Endothelial cell (in vitro differentiated cells): ENCODE results near the gene SRC. TPM values are rescaled to one million over a fixed set of nuclear protein-coding genes. Genes with fewer than 3 reads are reported as not detected.

Experiments
- DNase-seq: peaks from one replicate; pipeline ENCODE4 v3.0.0; 2021; ENCODE audit warnings: low spot score
- H3K27ac Mint-ChIP-seq: one replicate; pipeline ENCODE4 v1.8.0; 2021; ENCODE audit warnings: mixed read lengths, inconsistent platforms; ENCODE audit not compliant: unreplicated experiment
- H3K27me3 Mint-ChIP-seq: one replicate; pipeline ENCODE4 v1.8.0; 2021; ENCODE audit warnings: mild to moderate bottlenecking, moderate library complexity, mixed read lengths, inconsistent platforms; ENCODE audit not compliant: unreplicated experiment
- H3K36me3 Mint-ChIP-seq: one replicate; pipeline ENCODE4 v1.8.0; 2021; ENCODE audit warnings: mild to moderate bottlenecking, low read depth, mixed read lengths, inconsistent platforms; ENCODE audit not compliant: unreplicated experiment
- H3K4me1 Mint-ChIP-seq: one replicate; pipeline ENCODE4 v1.8.0; 2021; ENCODE audit warnings: mild to moderate bottlenecking, mixed read lengths, inconsistent platforms; ENCODE audit not compliant: unreplicated experiment
- H3K4me3 Mint-ChIP-seq: one replicate; pipeline ENCODE4 v1.8.0; 2021; ENCODE audit warnings: mild to moderate bottlenecking, mixed read lengths, inconsistent platforms; ENCODE audit not compliant: unreplicated experiment
- H3K9me3 Mint-ChIP-seq: one replicate; pipeline ENCODE4 v1.8.0; 2021; ENCODE audit warnings: mixed read lengths, inconsistent platforms; ENCODE audit not compliant: unreplicated experiment
- CTCF ChIP-seq: fragments of 200-600 bp; sonication (generic); IDR thresholded peaks from one replicate; pipeline ENCODE4 v1.5.0; 2021; ENCODE audit warnings: antibody characterized with exemption; ENCODE audit not compliant: unreplicated experiment
- total RNA-seq: library from RNA; stranded (reverse); fragmentation: NEBNext Ultra II Directional; extraction: Animal tissue kit (Norgen Biotek cat#: 25700); gene quantifications from one replicate; pipeline ENCODE4 v1.2.1, GENCODE V29; 2021; ENCODE audit not compliant: unreplicated experiment

The SRC gene
- total RNA-seq, 1 donor from 2014 or later, result 60.8 TPM

- H3K27ac Mint-ChIP-seq, result no peak overlapping the region
- H3K4me3 Mint-ChIP-seq, result no peak overlapping the region
- TF ChIP-seq CTCF, result no peak
- peaks cover 8% of the 10 kb centered on the region for H3K27me3 Mint-ChIP-seq
- no peak for DNase-seq
- no peaks in the 10 kb centered on the region for H3K9me3 Mint-ChIP-seq
- H3K36me3 Mint-ChIP-seq, result peaks cover 5% of the 10 kb centered on the region
- H3K4me1 Mint-ChIP-seq, result no peaks in the 10 kb centered on the region
Measured at GRCh38 chr20:37449276-37449675, 103.3 kb downstream of the SRC start.

- Mint-ChIP-seq H3K9me3 (no peaks in the 10 kb centered on the region), H3K27ac (no peak overlapping the region), H3K36me3 (peaks cover 7% of the 10 kb centered on the region)
Measured at GRCh38 chr20:37450344-37450743, 104.4 kb downstream of the SRC start.

GRCh38 chr20:37451616-37452015 lies 105.7 kb downstream of the SRC start:
- no peak overlapping the region for H3K27ac Mint-ChIP-seq

More at GRCh38 chr20:37450344-37450743, 104.4 kb downstream of the SRC start:
- no peak for DNase-seq
- no peak overlapping the region for H3K4me3 Mint-ChIP-seq
- no peaks in the 10 kb centered on the region for H3K4me1 Mint-ChIP-seq
- TF ChIP-seq CTCF, result no peak
- H3K27me3 Mint-ChIP-seq, result peaks cover 11% of the 10 kb centered on the region

GRCh38 chr20:37452236-37452635 lies 106.3 kb downstream of the SRC start:
- Mint-ChIP-seq H3K27me3 (peaks cover 7% of the 10 kb centered on the region), H3K9me3 (peaks cover 6% of the 10 kb centered on the region), H3K27ac (no peak overlapping the region), H3K36me3 (peaks cover 23% of the 10 kb centered on the region), H3K4me3 (no peak overlapping the region), H3K4me1 (no peaks in the 10 kb centered on the region)
- DNase-seq, result no peak
- TF ChIP-seq CTCF, result no peak

More at GRCh38 chr20:37451616-37452015, 105.7 kb downstream of the SRC start:
- no peaks in the 10 kb centered on the region for H3K4me1 Mint-ChIP-seq
- peaks cover 5% of the 10 kb centered on the region for H3K9me3 Mint-ChIP-seq
- no peak for TF ChIP-seq CTCF
- H3K4me3 Mint-ChIP-seq, result no peak overlapping the region
- H3K36me3 Mint-ChIP-seq, result peaks cover 18% of the 10 kb centered on the region
- H3K27me3 Mint-ChIP-seq, result peaks cover 7% of the 10 kb centered on the region
- DNase-seq, result no peak

GRCh38 chr20:37453288-37453687 lies 107.3 kb downstream of the SRC start:
- no peaks in the 10 kb centered on the region for H3K4me1 Mint-ChIP-seq
- H3K27me3 Mint-ChIP-seq, result peaks cover 7% of the 10 kb centered on the region
- no peak overlapping the region for H3K27ac Mint-ChIP-seq
- no peak for DNase-seq
- H3K4me3 Mint-ChIP-seq, result peak overlapping the region; percentile 3
- TF ChIP-seq CTCF, result no peak
- peaks cover 27% of the 10 kb centered on the region for H3K36me3 Mint-ChIP-seq
- peaks cover 6% of the 10 kb centered on the region for H3K9me3 Mint-ChIP-seq
